ENCODE data around the gene C1QTNF6.

C1QTNF6 gene

DNA sequence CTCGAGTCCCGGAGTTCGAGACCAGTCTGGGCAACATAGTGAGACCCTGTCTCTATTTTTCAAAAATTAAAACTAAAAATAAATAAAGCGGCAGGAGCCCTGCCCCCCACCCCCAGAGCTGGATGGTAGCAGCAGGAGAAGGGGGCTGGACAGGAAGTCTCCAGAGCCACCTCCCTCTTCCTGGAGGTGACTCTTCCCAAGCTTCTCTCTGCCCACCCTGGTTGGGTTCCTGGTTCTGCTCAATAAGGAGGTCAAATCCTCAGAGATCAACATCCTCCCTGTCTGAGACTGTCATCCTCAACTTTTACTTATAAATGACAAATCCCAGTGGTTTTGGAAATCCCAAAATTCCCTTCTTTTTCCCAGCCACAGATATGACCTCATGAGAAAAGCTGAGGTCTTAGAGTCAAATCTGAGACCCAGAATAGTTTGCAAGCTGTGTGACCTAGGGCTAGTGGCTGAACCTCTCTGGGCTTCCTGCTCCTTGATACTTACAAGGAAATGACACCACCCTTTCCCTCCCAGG is 987 bp downstream of the C1QTNF6 start:
- no peak for DNase-seq

DNA sequence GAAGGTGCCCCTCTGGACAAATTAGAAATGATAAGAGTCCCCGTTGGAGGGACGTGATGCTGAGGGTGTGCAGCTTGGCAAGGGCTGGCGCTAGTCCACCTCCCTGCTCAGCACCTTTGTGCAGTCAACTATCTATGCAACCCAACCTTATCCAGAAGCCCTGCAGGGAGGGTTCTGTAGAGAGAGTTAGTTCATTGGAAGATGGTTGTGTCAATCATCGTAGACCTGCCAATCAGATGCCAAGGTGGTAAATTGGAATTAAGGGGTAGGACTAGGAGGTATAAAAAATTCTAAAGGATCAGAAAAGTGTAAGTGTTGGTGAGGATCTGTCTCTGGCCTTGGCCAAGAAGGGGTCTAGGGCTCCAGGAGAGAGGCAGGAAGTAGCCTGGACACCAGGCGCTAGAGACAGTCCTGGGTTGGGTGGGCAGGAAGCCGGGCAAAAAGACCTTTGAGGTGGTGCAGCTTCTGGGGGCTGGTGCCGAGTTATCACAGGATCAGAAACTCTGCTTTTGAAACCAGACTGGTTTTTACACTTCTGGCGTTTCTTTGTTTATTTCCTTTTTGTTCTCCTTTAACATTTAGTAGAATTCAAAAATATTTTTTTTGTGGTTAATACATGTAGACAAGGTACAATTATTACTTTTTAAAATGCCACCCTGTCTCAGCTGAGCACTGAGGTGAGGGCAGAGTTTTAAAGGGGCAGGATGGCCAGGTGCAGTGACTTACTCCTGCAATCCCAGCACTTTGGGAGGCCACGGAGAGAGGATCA is 1.6 kb downstream of the C1QTNF6 start:
- no peak for DNase-seq

DNA sequence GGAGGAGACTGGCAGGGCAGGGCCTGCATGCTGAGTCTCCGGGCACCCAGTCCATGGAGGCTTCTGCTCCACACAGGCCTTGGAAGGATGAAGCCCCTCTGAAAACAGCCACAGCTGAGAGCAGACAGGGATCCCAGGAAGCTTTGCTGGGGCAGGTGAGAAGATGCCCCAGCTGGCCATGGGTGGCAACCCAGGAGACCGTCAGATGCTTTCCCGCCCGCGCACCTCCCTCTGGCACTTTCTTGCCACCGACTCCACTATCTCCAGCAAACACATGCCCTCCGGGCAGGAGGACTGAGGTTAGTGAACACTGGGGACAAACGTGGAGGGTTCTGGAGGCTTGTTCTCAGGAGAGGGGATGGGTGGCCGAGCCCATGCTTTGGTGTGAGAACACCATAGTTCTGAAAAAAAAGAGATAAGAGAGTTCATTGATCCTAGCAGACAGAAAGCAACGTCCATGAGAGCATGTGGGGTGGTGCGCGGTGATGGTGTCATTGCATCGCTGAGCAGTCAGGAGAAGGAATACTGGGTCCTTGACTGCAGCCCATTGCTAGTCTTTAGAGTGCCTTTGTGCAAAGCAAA is 2.3 kb downstream of the C1QTNF6 start:
- no peak for DNase-seq

DNA sequence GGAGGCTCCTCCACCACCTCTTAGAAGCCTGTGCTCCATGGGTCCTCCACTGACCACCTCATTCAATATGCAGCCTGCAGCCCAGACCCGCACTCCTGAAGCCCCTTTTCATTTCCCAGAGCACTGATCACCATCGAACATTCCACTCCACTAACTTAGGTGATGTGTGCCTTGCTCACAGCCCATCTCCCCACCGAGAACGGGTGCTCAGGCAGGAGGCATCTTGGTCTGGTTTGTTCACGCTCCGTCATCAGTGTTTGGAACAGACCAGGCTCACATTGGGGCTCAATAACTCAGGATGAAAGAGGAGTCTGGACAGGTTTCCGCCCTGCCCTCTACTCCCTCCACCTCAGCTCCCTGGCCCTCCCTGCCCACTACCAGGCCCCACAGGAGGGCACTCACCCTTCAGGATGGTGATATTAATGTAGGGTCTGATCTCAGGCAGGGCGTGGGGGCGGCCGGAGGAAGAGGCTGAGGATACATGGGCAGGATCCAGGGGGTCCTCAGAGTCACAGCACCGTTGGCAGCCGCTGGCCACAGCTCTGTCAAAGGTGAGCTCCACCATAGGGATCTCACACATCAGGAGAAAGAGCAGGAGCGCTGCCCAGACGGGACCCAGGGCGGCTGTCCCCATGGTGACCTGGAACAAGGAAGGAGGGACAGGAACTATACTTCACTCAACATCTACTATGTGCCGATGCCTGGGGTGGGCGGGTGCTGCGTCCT is 3.1 kb downstream of the C1QTNF6 start:
- no peak for DNase-seq

DNA sequence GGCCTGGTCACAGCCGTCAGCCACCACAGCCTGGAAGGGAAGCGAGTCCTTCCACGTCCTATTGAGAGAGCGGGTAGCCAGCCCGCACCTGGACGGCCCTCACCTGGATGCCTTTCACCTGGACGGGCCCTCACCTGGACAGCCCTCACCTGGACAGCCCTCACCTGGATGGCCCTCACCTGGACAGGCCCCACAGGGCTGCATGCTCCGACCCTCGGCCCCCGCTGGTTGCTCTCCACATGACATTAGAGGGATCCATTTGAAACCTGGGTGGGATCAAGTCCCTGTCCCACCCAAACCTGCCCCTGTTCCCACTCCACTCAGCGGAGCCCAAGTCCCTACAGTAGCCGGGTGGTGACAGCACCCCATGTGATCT is 3.7 kb downstream of the C1QTNF6 start:
- no peak for DNase-seq

DNA sequence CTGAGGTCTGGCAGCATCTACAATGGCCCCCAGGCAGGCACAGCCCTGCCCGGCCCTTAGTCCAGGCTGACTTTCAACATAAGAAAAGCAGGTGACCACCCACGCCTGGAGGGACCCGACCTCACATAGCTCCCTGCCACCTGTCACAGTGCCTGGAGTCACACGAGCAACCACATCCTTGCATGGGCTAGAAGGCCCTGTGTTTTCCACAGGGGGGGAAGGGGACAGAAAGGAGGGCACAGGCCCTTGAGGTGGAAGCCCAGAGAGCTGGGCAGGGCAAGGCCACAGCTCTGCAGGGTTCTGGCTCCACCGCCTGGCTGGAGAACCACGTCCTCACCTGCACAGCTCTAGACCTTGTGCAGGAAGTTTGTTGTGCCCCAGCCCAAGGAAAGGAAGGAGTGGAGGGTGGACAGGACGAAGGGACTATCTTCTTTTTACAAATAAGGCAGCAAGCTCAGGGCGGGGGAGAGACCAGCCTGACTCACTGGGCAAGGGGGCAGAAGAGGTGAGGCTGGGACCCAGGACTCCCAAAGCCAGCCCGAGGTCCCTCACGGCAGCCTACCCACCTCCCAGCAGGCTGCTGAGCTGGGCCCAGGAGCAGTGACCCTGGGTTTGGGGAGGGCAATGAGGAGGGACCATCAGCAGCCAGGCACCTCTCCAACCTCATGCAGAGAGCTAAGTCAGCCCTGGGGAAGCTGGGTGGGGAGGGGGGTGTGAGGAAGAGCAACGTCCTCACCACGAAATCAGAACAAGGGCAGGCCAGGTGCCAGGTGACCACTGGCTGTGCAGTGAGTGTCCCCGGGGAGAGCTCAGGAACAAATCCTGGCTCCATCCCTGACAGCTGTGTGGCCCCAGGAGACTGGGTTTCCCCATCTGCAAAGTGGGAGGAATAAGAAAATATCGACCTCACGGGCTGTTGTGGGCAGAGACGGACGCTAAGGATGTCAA is 4.3 kb downstream of the C1QTNF6 start:
- no peak for DNase-seq

DNA sequence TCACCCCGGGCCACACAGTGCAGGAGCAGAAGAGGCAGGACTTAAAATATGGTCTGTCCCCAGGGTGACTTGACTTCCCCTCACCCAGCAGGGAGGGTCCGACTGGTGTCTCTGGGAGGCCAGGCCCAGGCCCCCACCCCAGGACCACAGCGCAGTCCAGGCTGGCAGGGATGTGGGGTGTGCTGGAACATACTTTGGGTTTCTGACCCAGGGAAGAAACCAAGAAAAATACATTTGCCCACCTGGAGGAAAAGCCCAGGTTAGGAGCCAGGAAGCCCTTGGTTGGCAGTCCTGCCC is 5.2 kb downstream of the C1QTNF6 start:
- no peak for DNase-seq

DNA sequence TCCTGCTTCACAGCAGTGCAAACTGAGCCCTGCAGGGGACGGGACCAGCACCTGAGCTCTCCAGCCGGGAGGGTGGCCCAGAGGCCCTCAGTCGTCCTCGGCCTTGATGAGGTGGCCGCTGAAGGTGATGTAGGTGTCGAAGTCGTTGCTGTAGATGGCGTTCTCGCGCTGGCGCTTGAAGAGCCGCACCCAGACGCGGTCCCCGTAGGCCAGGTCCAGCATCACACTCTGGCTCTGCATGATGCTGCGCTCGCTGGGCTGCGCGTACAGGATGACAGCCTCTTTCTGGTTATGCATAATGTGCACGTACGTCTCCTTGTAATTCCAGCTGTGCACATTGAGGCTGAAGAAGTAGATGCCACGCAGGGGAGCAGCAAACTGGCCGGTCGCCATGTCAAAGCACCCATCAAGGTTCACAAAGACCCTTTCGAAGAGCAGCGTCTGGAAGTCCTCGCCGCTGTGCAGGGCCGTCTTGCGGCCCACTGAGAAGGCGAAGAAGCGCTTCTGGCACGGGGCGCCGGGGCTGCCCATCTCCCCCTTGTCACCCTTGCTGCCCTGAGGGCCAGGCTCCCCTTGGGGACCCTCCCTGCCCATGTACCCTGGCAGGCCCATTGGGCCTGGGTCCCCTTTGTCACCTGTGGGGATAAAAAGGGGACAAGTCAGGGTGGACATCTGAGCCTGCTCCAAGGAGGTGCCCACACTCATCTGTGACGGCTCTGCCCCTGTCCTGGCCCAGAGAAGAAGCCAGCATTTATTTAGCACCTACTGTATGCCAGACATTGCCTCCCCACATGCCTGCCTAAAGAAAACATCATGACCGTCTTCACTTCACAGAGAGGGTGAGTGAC is 5.7 kb downstream of the C1QTNF6 start:
- no peak for DNase-seq

DNA sequence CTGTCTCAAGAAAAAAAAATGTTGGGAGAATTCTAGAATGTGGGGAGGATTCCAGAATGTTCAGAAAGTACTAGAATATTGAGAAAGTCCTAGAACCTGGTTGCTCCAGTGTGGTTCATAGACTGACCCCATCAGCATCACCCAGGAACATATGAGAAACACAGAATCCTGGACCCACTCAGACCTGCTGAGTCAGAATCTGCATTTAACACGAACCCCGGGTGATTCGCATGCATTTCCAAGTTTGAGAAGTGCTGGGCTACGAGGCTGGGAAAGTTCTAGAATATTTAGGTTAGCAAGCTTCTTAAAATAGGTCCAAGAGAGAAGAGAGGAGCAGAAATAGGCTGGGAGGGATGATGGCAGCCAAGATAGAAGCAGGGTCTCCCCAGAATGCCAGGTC is 6.4 kb downstream of the C1QTNF6 start:
- DNase-seq: no peak

DNA sequence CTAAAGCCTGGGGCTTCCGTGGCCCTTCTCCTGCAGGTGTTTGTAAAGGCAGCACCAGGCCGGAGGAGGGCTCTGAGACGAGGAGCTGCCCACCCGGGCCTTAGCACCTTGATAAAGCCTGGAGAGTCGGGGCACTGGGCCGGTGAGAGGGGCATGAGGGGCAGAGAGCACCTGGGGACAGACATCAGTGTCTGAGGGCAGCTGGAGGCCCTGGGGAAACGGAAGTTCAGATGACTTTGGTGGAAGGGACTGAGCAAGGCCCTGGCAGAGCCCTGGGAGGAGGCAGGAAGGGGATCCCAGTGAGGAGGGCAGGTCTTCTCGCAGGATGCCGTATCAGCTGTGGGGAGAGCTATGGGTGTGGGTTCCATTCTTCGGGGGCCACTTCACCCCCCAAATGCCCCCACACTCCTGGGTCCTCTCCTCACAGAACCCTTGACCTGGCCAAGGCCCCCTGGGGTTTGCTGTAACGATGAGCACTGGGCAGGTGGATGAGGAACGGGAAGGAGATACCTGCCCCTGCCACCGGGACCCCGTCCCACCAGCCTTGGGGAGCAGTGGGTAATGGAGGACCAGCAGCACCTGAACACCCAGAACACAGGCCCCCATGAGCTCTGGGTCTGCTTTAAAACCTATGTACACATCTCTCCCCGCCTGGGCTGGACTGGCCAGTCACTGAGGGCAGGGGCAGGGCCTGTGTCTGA is 7.4 kb downstream of the C1QTNF6 start:
- DNase-seq: no peak

DNA sequence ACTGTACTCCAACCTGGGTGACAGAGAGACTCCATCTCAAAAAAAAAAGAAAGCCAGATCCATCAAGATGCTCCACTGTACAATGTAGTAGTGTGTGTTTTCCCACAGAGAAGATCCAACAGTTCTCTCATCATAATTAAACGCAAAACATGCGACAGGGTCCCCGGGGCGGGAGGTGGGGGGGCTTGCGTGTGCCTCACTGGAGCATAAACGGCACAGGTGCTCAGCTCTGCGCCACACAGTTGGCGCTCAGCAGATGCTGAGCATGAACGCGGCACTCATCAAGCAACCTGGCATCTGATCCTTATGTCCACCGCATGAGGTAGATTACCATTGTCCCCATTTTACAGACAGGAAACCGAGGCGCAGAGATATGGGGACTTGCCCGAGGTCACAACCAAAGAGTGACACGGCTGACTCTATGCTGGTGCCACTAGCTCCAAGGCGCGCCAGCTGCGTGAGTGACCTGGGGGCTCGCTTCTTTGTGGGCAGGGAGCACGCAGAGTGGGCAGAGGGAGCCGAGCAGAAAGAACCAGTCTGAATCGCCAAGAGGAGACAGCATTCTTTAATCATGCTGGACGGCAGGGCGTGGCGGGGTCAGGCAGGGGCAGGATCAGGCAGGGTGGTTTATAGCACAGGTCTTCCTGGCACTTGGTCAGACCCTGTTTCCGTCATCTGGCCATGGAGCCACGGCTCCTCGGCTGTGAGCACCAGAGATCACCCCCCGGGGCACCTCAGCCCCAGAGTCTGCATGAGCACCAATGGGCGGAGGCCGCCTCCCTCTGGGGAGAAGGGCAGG is 8.2 kb downstream of the C1QTNF6 start:
- no peak for DNase-seq

DNA sequence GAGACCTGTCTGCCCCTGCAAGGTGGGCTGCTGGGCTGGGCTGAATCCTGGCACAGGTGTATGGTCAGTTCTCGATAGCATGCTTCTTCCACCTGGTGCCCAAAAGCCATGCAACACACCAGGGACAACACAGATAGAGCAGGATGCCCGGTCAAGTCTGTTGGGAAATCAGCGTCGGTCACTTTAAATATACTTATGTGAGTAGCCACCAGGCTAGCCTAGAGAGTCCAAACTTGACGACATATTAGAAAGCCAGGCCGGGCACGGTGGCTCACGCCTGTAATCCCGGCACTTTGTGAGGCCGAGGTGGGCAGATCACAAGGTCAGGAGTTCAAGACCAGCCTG is 8.9 kb downstream of the C1QTNF6 start:
- DNase-seq: no peak

DNA sequence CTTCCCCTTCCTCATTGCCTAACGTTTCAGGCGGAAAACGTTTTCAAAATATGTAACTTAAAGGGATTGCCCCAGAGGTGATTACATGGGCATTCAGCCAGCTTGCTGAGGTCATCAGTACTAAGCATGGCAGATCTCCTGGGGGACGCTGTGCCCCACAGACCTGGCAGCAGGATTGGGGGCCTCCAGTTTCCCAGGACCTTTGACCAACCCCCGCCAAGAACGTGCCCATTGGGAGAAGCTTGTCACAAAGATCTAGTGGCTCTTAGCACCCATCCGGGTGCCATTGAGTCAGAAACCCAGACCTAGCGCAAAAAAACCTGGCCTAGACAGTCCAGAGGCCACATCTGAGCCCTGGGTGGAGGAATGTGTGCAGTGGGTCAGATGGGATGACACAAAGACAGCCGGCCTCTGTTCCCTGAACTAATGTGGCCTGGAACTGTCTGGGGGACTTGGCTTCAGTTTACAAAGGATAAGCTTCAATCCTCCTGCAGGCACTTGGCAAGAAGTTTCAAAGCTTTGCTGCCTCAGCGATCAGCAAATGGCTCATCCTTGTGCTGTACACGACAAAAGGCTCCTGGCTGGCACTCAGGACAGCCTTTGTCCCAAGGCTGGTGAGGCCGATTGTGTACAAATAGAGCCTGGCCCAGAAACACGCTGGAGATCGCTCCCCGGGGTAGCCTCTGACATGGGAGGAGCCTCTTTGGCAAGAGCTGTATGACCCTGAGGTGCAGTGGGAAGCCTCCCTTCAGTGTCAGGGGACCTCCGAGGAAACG is 9.5 kb downstream of the C1QTNF6 start:
- peak; percentile 56 for DNase-seq

DNA sequence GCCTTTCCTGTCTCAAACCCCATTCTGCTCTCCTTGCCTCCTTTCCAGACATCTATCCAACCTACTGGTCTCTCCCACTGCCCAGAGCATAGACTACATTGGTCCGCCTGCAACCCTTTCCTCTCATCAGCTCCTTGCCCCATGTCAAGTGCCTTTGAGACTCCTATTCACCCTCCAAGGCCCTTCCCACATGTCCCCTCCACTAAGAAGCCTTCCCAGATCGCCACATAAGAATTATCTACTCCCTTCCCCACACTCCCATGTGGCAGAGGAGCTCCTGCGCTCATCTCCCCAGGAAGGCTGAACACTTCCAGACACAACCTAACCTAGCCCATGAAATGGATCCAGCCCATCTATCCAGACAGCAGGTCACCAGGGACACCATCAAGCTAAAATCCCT is 10.3 kb downstream of the C1QTNF6 start:
- peak; percentile 7 for DNase-seq

DNA sequence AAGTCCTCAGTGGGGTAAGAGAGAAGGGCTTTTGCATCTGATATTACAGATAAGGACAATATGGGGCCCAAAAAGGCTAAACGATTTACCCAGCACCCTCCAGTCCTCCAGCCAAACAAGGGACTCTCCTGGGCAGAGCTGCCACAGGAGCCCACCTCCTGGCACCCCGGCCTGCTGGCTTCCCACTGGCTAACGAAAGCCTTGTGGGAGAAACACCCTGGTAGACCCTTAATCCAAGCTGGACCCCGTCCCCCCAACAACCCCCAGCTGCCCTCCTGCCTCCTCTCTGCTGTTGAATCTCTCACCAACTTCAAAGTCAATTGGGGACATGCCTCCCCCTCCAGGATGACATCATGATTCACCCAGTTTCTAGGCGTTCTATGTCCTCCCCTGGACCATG is 10.8 kb downstream of the C1QTNF6 start:
- peak; percentile 22 for DNase-seq

DNA sequence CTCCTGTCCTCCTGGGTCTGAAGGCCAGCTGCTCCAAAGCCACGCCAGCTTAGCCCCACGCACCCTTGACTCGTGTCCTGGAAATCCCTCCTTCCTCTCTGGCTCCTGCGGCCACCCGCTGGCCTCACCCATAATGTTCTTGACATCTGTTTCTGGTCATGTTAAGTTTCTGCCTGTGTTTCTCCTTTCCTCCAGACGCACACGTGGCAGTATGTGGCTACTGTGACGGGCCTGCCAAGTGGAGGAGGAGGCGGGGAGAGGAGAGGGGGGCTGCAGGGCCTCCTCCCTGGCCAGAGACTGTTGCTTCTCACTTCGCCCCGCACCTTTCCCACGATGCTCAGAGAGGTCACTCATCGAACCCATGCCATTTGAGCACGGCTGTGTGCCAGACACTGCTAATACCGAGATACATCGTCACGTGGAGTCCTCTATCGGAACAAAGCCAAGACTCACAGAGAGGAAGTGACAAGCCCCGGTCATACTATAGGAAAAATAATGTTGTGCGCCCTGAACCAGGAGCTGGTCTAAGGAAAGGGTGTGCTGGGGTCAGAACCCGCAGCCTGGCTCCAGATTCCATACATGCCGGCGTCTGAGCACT is 11.5 kb downstream of the C1QTNF6 start:
- peak; percentile 95 for DNase-seq

DNA sequence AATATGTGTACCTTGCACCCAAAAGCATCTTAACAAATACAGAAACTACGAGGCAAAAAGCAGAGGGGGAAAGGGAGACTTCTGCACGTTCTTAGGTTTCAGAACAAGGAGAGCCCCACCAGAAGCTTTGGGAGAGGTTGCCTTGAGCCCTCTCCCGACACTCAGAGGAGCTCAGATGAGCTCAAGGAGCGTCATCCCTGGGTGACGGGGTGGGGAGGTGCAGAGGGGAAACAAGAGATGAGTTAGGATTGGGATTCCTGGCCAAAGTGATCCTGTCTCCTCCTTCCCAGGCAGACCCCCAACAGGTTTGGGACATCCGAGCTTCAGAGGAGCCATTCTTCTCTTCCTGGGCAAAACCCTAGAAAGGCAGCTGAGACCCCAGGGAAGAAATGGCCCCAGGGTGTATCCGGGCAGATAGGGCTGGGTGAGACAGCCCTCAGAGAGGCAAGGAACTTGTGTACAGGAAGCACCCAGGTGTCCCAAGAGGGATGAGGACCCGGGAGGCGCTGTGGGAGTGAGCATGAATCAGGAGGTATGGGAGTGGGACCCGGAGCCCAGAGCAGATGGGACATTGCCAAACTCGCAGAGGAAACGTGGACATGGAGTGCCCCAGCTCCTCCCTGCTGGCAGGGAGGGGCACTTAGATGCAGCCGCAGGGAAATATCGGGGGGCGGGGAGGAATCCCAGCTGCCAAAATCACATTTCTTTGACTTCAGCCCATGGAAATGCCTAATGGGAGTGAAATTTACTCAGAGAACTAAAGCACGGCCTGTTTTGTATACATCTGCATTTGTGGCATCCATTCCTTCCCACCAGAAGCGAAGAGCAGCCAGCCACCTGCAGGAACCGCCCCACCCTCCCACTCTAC is 12.4 kb downstream of the C1QTNF6 start:
- peak; percentile 67 for DNase-seq

DNA sequence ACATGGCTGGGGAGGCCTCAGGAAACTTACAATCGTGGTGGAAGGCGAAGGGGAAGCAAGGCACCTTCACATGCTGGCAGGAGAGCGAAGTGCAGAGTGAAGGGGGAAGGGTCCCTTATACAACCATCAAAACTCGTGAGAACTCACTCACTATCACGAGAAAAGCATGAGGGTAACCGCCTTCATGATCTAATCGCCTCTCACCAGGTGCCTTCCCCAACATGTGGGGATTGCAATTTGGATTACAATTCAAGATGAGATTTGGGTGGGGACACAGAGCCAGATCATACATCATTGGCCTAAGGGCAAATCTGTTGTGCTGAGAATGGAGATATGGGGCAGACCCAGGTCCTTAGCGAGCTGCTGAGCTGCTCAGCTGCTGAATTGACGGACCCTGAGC is 13.1 kb downstream of the C1QTNF6 start:
- DNase-seq: peak; percentile 12

All from right hindlimb (tissue), 1 donor.